Uterus (tissue), 2 donors: ENCODE data around the gene GTF2H3.

Experiments
- POLR2A ChIP-seq, 2 donors: fragments of 450-650 bp; IDR thresholded peaks; one replicate each; pipeline ENCODE4 v1.6.1; 2016; ENCODE audit warnings: antibody characterized with exemption in 2 of 2, mild to moderate bottlenecking in 1 of 2, moderate library complexity in 1 of 2
- TF ChIP-seq, protein P1 (sequence below), 4 experiments: fragments of 200-600 bp in 2 of 4; fragments of 450-650 bp in 2 of 4; sonication (generic) in 2 of 4; IDR thresholded peaks; one replicate each; pipeline ENCODE4 v1.5.1; 2016 to 2019; ENCODE audit warnings: antibody characterized with exemption in 4 of 4, mild to moderate bottlenecking in 2 of 4, moderate library complexity in 1 of 4

DNA sequence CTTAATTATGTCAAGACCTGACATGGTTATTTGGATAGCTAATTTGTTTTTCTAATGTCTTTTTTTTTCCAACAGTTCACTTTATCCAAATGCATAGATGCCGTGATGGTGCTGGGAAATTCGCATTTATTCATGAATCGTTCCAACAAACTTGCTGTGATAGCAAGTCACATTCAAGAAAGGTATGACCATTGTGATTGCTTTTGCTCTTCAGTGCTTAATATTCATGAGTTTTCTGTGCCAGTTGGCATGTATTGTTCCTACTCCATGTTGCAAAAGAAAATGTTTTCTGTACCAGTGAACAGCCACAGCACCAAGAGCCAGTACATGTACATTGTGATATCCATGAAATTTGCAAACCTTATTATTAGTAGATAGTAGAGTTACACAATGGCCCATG is 11.8 kb downstream of the GTF2H3 start:
- TF ChIP-seq, protein P1, sequence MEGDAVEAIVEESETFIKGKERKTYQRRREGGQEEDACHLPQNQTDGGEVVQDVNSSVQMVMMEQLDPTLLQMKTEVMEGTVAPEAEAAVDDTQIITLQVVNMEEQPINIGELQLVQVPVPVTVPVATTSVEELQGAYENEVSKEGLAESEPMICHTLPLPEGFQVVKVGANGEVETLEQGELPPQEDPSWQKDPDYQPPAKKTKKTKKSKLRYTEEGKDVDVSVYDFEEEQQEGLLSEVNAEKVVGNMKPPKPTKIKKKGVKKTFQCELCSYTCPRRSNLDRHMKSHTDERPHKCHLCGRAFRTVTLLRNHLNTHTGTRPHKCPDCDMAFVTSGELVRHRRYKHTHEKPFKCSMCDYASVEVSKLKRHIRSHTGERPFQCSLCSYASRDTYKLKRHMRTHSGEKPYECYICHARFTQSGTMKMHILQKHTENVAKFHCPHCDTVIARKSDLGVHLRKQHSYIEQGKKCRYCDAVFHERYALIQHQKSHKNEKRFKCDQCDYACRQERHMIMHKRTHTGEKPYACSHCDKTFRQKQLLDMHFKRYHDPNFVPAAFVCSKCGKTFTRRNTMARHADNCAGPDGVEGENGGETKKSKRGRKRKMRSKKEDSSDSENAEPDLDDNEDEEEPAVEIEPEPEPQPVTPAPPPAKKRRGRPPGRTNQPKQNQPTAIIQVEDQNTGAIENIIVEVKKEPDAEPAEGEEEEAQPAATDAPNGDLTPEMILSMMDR (IDR thresholded peaks at IDR 0.05), result no peak
- TF ChIP-seq POLR2A (IDR thresholded peaks at IDR 0.05), result no peak
